DND-41 (cell line): Measurements from ENCODE around the gene COX10.

Experiments used
- ATAC-seq: fragments of 200-7000 bp; cut with Tn5 transposase; 3 replicates; pipeline ENCODE4 v1.9.1; 2021; ENCODE audit warnings: low read depth; ENCODE audit not compliant: insufficient read depth
- DNase-seq: peaks from one replicate; pipeline ENCODE4 v3.0.0-alpha.2; 2020
- H2AFZ ChIP-seq: 2 replicates; pipeline ENCODE4 v1.6.0; 2012; ENCODE audit warnings: low read depth, low read length
- H3K27ac ChIP-seq: 2 replicates; pipeline ENCODE4 v1.5.1; 2012; ENCODE audit warnings: low read length, inconsistent platforms
- H3K27me3 ChIP-seq: fragments of 200-600 bp; sonication (generic); 2 replicates; pipeline ENCODE4 v1.6.0; 2012; ENCODE audit warnings: low read length, mild to moderate bottlenecking, inconsistent platforms; ENCODE audit not compliant: insufficient read depth, poor library complexity
- H3K36me3 ChIP-seq: 2 replicates; pipeline ENCODE4 v1.5.1; 2012; ENCODE audit warnings: low read length, inconsistent platforms; ENCODE audit not compliant: insufficient read depth
- H3K4me1 ChIP-seq: 2 replicates; pipeline ENCODE4 v1.5.1; 2012; ENCODE audit warnings: mild to moderate bottlenecking, low read length; ENCODE audit not compliant: insufficient read depth
- H3K4me2 ChIP-seq: 2 replicates; pipeline ENCODE4 v1.6.0; 2012; ENCODE audit warnings: mild to moderate bottlenecking, moderate library complexity, low read length, inconsistent platforms; ENCODE audit not compliant: insufficient read depth
- H3K4me3 ChIP-seq, 2 experiments: fragments of 200-600 bp in 1 of 2; shearing (Covaris generic) in 1 of 2; 2 replicates each; pipeline ENCODE4 v1.5.1; 2012 to 2016; ENCODE audit warnings: inconsistent platforms in 2 of 2, low read length in 2 of 2, mild to moderate bottlenecking in 2 of 2, low read depth in 1 of 2, moderate library complexity in 1 of 2
- H3K79me2 ChIP-seq: 2 replicates; pipeline ENCODE4 v1.6.0; 2012; ENCODE audit warnings: low read length, inconsistent platforms; ENCODE audit not compliant: insufficient read depth
- H3K9ac ChIP-seq: 2 replicates; pipeline ENCODE4 v1.6.0; 2012; ENCODE audit warnings: low read depth, mild to moderate bottlenecking, inconsistent platforms, low read length, moderate library complexity
- H3K9me3 ChIP-seq: 2 replicates; pipeline ENCODE4 v1.5.1; 2012; ENCODE audit warnings: low read length, moderate library complexity, mild to moderate bottlenecking, inconsistent platforms; ENCODE audit not compliant: insufficient read depth, severe bottlenecking
- H4K20me1 ChIP-seq: 2 replicates; pipeline ENCODE4 v1.6.0; 2012; ENCODE audit warnings: low read length; ENCODE audit not compliant: insufficient read depth
- CTCF ChIP-seq: IDR thresholded peaks from 2 replicates; pipeline ENCODE4 v1.5.1; 2012; ENCODE audit warnings: borderline replicate concordance, low read length, moderate library complexity, mild to moderate bottlenecking; ENCODE audit not compliant: poor library complexity, severe bottlenecking; ENCODE audit errors: extremely low read depth
- EZH2 ChIP-seq: IDR thresholded peaks from 3 replicates; pipeline ENCODE4 v1.6.1; 2012; ENCODE audit warnings: borderline replicate concordance, low read depth, mild to moderate bottlenecking, moderate library complexity, low read length, inconsistent platforms; ENCODE audit not compliant: severe bottlenecking

Gene COX10

GRCh38 chr17:14143688-14144087 is 74.4 kb downstream of the COX10 start:
- TF ChIP-seq EZH2 (no peak), CTCF (no peak)
- no peak overlapping the region for H3K4me2 ChIP-seq

DNA sequence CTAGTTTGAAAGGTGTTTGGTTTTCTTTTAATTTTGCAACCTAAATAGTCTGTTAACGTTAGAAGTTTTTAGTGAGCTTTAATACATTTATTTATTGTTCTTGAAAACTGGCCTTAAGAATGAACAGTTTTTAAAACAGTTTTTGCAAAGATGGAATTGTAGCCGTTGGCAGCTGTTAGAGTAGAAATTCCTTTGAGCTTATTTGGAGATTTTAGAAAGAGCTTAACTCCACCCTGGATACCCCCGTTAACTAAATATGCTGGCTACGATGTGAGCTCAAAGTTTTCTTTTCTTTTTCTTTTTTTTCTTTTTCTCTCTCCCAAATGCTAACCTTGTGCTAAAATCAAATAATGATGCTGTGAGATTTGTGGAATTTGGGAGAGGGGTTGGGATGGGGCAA is 75.2 kb downstream of the COX10 start:
- no peak for DNase-seq
- Histone ChIP-seq H3K4me1 (no peaks in the 10 kb centered on the region), H3K27me3 (no peaks in the 10 kb centered on the region), H3K4me2 (no peak overlapping the region), H3K4me3 (no peak overlapping the region), H2AFZ (no peak overlapping the region), H3K27ac (no peak overlapping the region), H3K9ac (no peak overlapping the region), H3K9me3 (no peaks in the 10 kb centered on the region), H3K36me3 (no peaks in the 10 kb centered on the region), H4K20me1 (peaks cover 3% of the 10 kb centered on the region; the same call in 1 of the 2 replicates), H3K79me2 (peaks cover 4% of the 10 kb centered on the region; the same call in 1 of the 2 replicates)
- no peak for ATAC-seq
- TF ChIP-seq CTCF (no peak), EZH2 (no peak)

More at GRCh38 chr17:14143688-14144087, 74.4 kb downstream of the COX10 start:
- Histone ChIP-seq H3K27ac (no peak overlapping the region), H3K36me3 (no peaks in the 10 kb centered on the region), H4K20me1 (peaks cover 3% of the 10 kb centered on the region; the same call in 1 of the 2 replicates), H3K4me1 (no peaks in the 10 kb centered on the region), H2AFZ (no peak overlapping the region), H3K9ac (no peak overlapping the region), H3K4me3 (no peak overlapping the region), H3K79me2 (peaks cover 4% of the 10 kb centered on the region; the same call in 1 of the 2 replicates), H3K9me3 (no peaks in the 10 kb centered on the region), H3K27me3 (no peaks in the 10 kb centered on the region)
- DNase-seq (no peak), ATAC-seq (no peak)

DNA sequence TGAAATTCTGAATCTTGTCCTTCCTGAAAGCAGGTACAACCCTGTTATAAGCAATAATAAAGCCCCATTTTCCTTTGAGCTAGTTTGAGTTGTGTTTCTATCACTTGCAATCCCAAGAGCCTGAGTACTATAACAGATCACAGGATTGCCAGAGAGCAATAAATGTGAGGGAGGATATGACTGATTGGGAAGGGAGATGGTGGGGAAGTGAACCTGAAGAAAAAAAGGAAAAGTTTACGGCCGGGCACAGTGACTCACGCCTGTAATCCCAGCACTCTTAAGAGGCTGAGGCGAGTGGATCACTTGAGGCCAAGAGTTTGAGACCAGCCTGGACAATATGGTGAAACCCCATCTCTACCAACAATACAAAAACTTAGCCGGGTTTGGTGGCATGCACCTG is 80.4 kb downstream of the COX10 start:
- Histone ChIP-seq H3K4me3 (no peak overlapping the region), H3K27ac (no peak overlapping the region), H2AFZ (no peak overlapping the region), H3K9ac (no peak overlapping the region), H3K27me3 (no peaks in the 10 kb centered on the region), H3K4me1 (no peaks in the 10 kb centered on the region), H3K79me2 (peaks cover 4% of the 10 kb centered on the region; the same call in 1 of the 2 replicates), H3K36me3 (no peaks in the 10 kb centered on the region; the same call in 1 of the 2 replicates), H4K20me1 (peaks cover 3% of the 10 kb centered on the region; the same call in 1 of the 2 replicates), H3K4me2 (no peak overlapping the region), H3K9me3 (no peaks in the 10 kb centered on the region)
- ATAC-seq (no peak), DNase-seq (no peak)
- TF ChIP-seq CTCF (no peak), EZH2 (no peak)

GRCh38 chr17:14150619-14151018 is 81.3 kb downstream of the COX10 start:
- H3K79me2 ChIP-seq = no peaks in the 10 kb centered on the region
- DNase-seq = no peak

More at GRCh38 chr17:14150619-14151018, 81.3 kb downstream of the COX10 start:
- H3K9me3 ChIP-seq = no peaks in the 10 kb centered on the region
- H3K27me3 ChIP-seq = no peaks in the 10 kb centered on the region
- H4K20me1 ChIP-seq = peaks cover 3% of the 10 kb centered on the region; the same call in 1 of the 2 replicates
- TF ChIP-seq EZH2 = no peak
- no peak for TF ChIP-seq CTCF
- no peak overlapping the region for H3K4me2 ChIP-seq
- no peak for ATAC-seq
- no peak overlapping the region for H2AFZ ChIP-seq
- no peak overlapping the region for H3K27ac ChIP-seq
- no peak overlapping the region for H3K4me3 ChIP-seq
- H3K4me1 ChIP-seq = no peaks in the 10 kb centered on the region
- H3K36me3 ChIP-seq = no peaks in the 10 kb centered on the region; the same call in 1 of the 2 replicates
- H3K9ac ChIP-seq = no peak overlapping the region
